ENCODE measurements around the gene SELENON.

The SELENON gene

GRCh38 chr1:25760122-25760719 is 39.8 kb upstream of the SELENON start:
- Histone ChIP-seq H2BK5ac (ENCODE audit: low read depth, low read length, poor library complexity) (no peak overlapping the region), H2AFZ (ENCODE audit: insufficient read depth, low read length, poor library complexity) (no peak overlapping the region), H3K4ac (ENCODE audit: low read depth, low read length) (no peak overlapping the region), H2BK12ac (ENCODE audit: low read length) (no peak overlapping the region), H3K4me1 (ENCODE audit: control insufficient read depth in 1 of 2, insufficient read depth in 2 of 2, low read length in 2 of 2) (peaks cover 0 to 2% of the 10 kb centered on the region in 2 experiments), H3K79me2 (ENCODE audit: control insufficient read depth, insufficient read depth, low read length, poor library complexity) (no peaks in the 10 kb centered on the region), H3K36me3 (ENCODE audit: control insufficient read depth in 1 of 2, insufficient read depth in 2 of 2, low read length in 2 of 2) (no peaks in the 10 kb centered on the region), H3K14ac (ENCODE audit: low read length) (no peak overlapping the region), H4K91ac (ENCODE audit: low read depth, low read length) (no peak overlapping the region), H3K23ac (ENCODE audit: low read length) (no peak overlapping the region), H3K18ac (ENCODE audit: low read length) (no peak overlapping the region), H3K27ac (ENCODE audit: low read depth, low read length) (no peak overlapping the region), H3K4me3 (ENCODE audit: low read depth, low read length) (no peak overlapping the region), H3K27me3 (ENCODE audit: insufficient read depth, low read length) (no peaks in the 10 kb centered on the region), H3K9me3 (ENCODE audit: insufficient read depth, low read depth, low read length) (no peaks in the 10 kb centered on the region), H3K4me2 (ENCODE audit: low read length) (no peak overlapping the region), H3K79me1 (ENCODE audit: low read length) (no peaks in the 10 kb centered on the region), H2AK5ac (ENCODE audit: low read length) (no peak overlapping the region), H4K12ac (ENCODE audit: low read depth, low read length) (no peak overlapping the region), H4K8ac (ENCODE audit: low read depth, low read length) (no peak overlapping the region), H3K9ac (ENCODE audit: low read length) (no peak overlapping the region), H2BK120ac (ENCODE audit: insufficient read depth, low read length, poor library complexity) (no peak overlapping the region)
- DNase-seq: no peak
- WGBS (ENCODE audit: extremely low coverage, insufficient coverage, insufficient read length): no CpG with 5 or more reads among the region's 11 CpGs

GRCh38 chr1:25760871-25761270 is 39.1 kb upstream of the SELENON start:
- Histone ChIP-seq H3K18ac (ENCODE audit: low read length) (no peak overlapping the region), H2AFZ (ENCODE audit: insufficient read depth, low read length, poor library complexity) (no peak overlapping the region), H2BK5ac (ENCODE audit: low read depth, low read length, poor library complexity) (no peak overlapping the region), H2BK12ac (ENCODE audit: low read length) (no peak overlapping the region), H3K4ac (ENCODE audit: low read depth, low read length) (no peak overlapping the region), H3K4me1 (ENCODE audit: control insufficient read depth in 1 of 2, insufficient read depth in 2 of 2, low read length in 2 of 2) (peaks cover 2 to 3% of the 10 kb centered on the region in 2 experiments), H3K4me3 (ENCODE audit: low read depth, low read length) (no peak overlapping the region), H4K8ac (ENCODE audit: low read depth, low read length) (no peak overlapping the region), H3K23ac (ENCODE audit: low read length) (no peak overlapping the region), H3K14ac (ENCODE audit: low read length) (no peak overlapping the region), H4K91ac (ENCODE audit: low read depth, low read length) (no peak overlapping the region), H3K79me2 (ENCODE audit: control insufficient read depth, insufficient read depth, low read length, poor library complexity) (no peaks in the 10 kb centered on the region), H4K12ac (ENCODE audit: low read depth, low read length) (no peak overlapping the region), H2AK5ac (ENCODE audit: low read length) (no peak overlapping the region), H3K9ac (ENCODE audit: low read length) (no peak overlapping the region), H3K27me3 (ENCODE audit: insufficient read depth, low read length) (no peaks in the 10 kb centered on the region), H3K27ac (ENCODE audit: low read depth, low read length) (no peak overlapping the region), H2BK120ac (ENCODE audit: insufficient read depth, low read length, poor library complexity) (no peak overlapping the region), H3K4me2 (ENCODE audit: low read length) (no peak overlapping the region), H3K36me3 (ENCODE audit: control insufficient read depth in 1 of 2, insufficient read depth in 2 of 2, low read length in 2 of 2) (no peaks in the 10 kb centered on the region), H3K79me1 (ENCODE audit: low read length) (no peaks in the 10 kb centered on the region), H3K9me3 (ENCODE audit: insufficient read depth, low read depth, low read length) (no peaks in the 10 kb centered on the region)
- DNase-seq: no peak
- no CpG with 5 or more reads among the region's 5 CpGs for WGBS (ENCODE audit: extremely low coverage, insufficient coverage, insufficient read length)

DNA sequence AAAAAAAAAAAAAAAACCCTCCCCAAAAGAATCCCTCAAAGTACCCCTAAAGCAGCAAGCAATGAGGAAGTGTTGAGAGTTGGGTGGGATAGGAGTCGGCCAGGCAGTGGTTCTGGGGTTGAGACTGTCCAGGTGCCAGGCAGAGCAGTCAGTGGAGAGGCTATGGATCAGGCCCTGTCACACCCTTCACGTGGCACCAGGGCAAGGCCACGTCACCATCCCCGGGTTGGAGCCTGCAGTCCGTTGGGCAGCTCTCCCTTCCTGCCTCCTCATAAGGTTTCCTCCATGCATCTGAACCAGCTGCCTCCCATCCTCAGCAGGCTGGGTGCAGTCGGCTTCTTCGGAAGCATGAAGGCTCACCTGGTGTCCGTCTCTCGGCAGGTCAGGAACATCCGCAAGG is 36.5 kb upstream of the SELENON start:
- Histone ChIP-seq H3K4me3 (ENCODE audit: low read depth, low read length) (no peak overlapping the region), H3K79me1 (ENCODE audit: low read length) (no peaks in the 10 kb centered on the region), H3K79me2 (ENCODE audit: control insufficient read depth, insufficient read depth, low read length, poor library complexity) (no peaks in the 10 kb centered on the region), H2BK120ac (ENCODE audit: insufficient read depth, low read length, poor library complexity) (no peak overlapping the region), H3K9ac (ENCODE audit: low read length) (no peak overlapping the region), H2AFZ (ENCODE audit: insufficient read depth, low read length, poor library complexity) (no peak overlapping the region), H2AK5ac (ENCODE audit: low read length) (no peak overlapping the region), H3K9me3 (ENCODE audit: insufficient read depth, low read depth, low read length) (no peaks in the 10 kb centered on the region), H2BK5ac (ENCODE audit: low read depth, low read length, poor library complexity) (no peak overlapping the region), H3K23ac (ENCODE audit: low read length) (no peak overlapping the region), H3K4me2 (ENCODE audit: low read length) (no peak overlapping the region), H4K91ac (ENCODE audit: low read depth, low read length) (no peak overlapping the region), H3K27ac (ENCODE audit: low read depth, low read length) (no peak overlapping the region), H2BK12ac (ENCODE audit: low read length) (no peak overlapping the region), H3K4me1 (ENCODE audit: control insufficient read depth in 1 of 2, insufficient read depth in 2 of 2, low read length in 2 of 2) (peaks cover 2 to 3% of the 10 kb centered on the region in 2 experiments), H4K12ac (ENCODE audit: low read depth, low read length) (no peak overlapping the region), H3K4ac (ENCODE audit: low read depth, low read length) (no peak overlapping the region), H3K36me3 (ENCODE audit: control insufficient read depth in 1 of 2, insufficient read depth in 2 of 2, low read length in 2 of 2) (no peaks in the 10 kb centered on the region), H3K18ac (ENCODE audit: low read length) (no peak overlapping the region), H4K8ac (ENCODE audit: low read depth, low read length) (no peak overlapping the region), H3K14ac (ENCODE audit: low read length) (no peak overlapping the region), H3K27me3 (ENCODE audit: insufficient read depth, low read length) (no peaks in the 10 kb centered on the region)
- no CpG with 5 or more reads among the region's 10 CpGs for WGBS (ENCODE audit: extremely low coverage, insufficient coverage, insufficient read length)
- no peak for DNase-seq

DNA sequence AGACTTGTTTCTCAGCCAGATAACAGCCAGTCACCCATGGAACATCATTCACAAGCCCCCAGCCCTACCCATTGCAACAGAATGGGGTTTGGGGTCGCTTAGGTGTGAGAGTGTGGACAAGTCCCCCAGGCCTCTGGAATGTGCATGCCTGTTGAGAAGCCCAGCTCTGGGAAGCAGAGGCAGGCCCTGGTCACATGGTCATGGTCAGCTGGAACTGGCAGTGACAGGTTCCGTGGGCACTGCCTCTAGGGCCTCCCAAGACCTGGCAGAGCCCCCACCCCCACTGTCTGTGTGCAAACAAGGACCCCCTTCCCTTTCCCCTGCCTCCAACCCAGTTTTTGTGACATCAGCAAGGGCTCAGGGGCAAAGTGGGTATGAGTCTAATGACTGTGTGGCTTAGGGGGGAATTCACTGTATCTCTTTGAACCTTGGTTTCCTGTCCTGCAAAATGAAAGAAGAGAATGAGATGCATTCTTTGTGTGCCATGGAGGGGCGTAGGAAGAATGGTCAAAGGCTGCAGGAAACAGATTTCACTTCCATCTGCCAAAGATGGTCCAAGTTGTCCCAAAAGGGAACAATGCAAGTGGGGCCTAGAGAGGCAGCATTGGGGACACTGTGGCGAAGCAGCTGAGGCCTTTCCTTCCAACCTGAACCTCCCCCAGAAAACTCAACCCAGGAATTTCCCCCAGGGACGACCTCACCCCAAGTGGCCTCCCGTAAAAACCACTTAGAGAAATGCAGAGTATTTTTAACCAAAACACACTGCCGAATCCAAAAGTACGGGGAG is 34.7 kb upstream of the SELENON start:
- Histone ChIP-seq H3K4me3 (ENCODE audit: low read depth, low read length) (no peak overlapping the region), H4K8ac (ENCODE audit: low read depth, low read length) (no peak overlapping the region), H3K4ac (ENCODE audit: low read depth, low read length) (no peak overlapping the region), H3K79me1 (ENCODE audit: low read length) (no peaks in the 10 kb centered on the region), H3K27me3 (ENCODE audit: insufficient read depth, low read length) (no peaks in the 10 kb centered on the region), H3K9ac (ENCODE audit: low read length) (no peak overlapping the region), H3K4me2 (ENCODE audit: low read length) (no peak overlapping the region), H3K27ac (ENCODE audit: low read depth, low read length) (no peak overlapping the region), H3K4me1 (ENCODE audit: control insufficient read depth in 1 of 2, insufficient read depth in 2 of 2, low read length in 2 of 2) (peaks cover 2 to 3% of the 10 kb centered on the region in 2 experiments), H3K36me3 (ENCODE audit: control insufficient read depth in 1 of 2, insufficient read depth in 2 of 2, low read length in 2 of 2) (no peaks in the 10 kb centered on the region), H4K12ac (ENCODE audit: low read depth, low read length) (no peak overlapping the region), H2BK12ac (ENCODE audit: low read length) (no peak overlapping the region), H3K9me3 (ENCODE audit: insufficient read depth, low read depth, low read length) (peaks cover 4% of the 10 kb centered on the region), H3K14ac (ENCODE audit: low read length) (no peak overlapping the region), H2AFZ (ENCODE audit: insufficient read depth, low read length, poor library complexity) (no peak overlapping the region), H3K79me2 (ENCODE audit: control insufficient read depth, insufficient read depth, low read length, poor library complexity) (no peaks in the 10 kb centered on the region), H3K23ac (ENCODE audit: low read length) (no peak overlapping the region), H4K91ac (ENCODE audit: low read depth, low read length) (no peak overlapping the region), H2AK5ac (ENCODE audit: low read length) (no peak overlapping the region), H3K18ac (ENCODE audit: low read length) (no peak overlapping the region), H2BK120ac (ENCODE audit: insufficient read depth, low read length, poor library complexity) (no peak overlapping the region), H2BK5ac (ENCODE audit: low read depth, low read length, poor library complexity) (no peak overlapping the region)
- no CpG with 5 or more reads among the region's 8 CpGs for WGBS (ENCODE audit: extremely low coverage, insufficient coverage, insufficient read length)
- DNase-seq: no peak

All from trophoblast cell (in vitro differentiated cells and primary cell).